Activated CD4-positive, alpha-beta T cell treated with anti-CD3 and anti-CD28 coated beads, Interleukin-10, Interleukin-2, amounts not matched to agents 100 ng/mL and 50 ng/mL, durations not matched to agents 16 hours and 8 hours (primary cell): Measurements from ENCODE around the gene UBQLNL.

Source experiments
- DNase-seq: peaks from one replicate; pipeline ENCODE4 v3.0.0-alpha.2; 2020

The UBQLNL gene, protein sequence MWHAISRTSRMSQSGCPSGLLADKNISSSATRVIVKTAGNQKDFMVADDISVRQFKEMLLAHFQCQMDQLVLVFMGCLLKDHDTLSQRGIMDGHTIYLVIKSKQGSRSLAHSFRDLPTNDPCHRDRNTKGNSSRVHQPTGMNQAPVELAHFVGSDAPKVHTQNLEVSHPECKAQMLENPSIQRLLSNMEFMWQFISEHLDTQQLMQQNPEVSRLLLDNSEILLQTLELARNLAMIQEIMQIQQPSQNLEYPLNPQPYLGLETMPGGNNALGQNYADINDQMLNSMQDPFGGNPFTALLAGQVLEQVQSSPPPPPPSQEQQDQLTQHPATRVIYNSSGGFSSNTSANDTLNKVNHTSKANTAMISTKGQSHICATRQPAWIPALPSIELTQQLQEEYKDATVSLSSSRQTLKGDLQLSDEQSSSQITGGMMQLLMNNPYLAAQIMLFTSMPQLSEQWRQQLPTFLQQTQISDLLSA

GRCh38 chr11:5516599-5516998 is at the start of gene UBQLNL:
TSS of gene UBQLNL (minus strand) at chr11:5516699. CDS start at chr11:5516441, 258 bp downstream.
- no peak for DNase-seq

DNA sequence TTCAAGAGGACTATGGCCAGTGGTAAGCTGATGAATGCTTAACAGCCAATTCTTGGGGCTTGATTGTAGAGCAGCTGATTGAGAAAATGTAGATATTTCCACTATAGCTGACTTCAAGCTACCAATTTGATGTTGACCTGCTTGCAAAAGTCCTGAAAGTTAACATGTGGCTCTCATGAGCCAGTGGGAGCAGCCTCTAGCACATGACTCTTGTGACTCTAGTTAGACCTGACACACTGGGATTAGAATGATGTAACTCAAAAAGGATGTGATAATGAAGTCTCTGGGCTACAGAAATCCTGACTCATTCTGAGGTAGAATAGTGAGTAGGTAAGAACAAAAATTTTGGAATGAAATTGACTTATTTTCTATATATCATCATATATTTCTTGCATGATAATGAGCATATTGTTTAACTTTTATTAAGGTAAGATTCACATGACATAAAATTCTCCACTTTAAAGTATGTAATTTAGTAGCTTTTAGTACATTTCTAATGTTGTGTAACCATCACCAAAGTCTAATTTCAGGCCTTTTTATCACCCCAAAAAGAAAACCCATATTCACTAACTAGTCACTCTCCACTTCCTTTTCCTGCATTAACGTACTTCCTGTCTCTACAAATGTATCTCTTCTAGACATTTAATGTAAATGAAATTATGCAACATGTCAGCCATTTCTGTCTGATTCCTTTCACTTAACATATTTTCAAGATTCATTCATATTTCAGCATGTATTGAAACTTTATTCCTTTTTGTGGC is 47.9 kb upstream of the UBQLNL start:
- DNase-seq, result no peak

DNA sequence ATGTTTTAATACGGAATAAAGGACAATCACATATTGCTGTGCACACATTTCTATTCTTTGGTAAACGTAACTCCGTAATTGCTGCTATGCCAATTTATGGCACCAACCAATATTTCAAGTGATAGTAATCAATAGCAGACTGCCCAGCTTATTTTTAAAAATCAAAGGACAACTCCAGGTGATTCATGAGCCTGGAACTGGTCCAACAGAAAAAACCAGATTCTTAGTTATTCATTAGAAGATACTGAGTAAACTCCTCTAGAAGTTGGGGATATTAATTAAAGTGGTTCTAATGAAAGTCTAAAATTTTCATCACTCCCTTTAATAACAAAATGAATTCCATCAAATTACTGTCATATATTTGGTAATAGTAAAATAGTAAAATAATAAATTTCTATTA is 41.3 kb upstream of the UBQLNL start:
- DNase-seq, result no peak

GRCh38 chr11:5556596-5557188 is 40.2 kb upstream of the UBQLNL start:
- DNase-seq, result no peak

GRCh38 chr11:5553343-5553742 is 36.8 kb upstream of the UBQLNL start:
- no peak for DNase-seq

- no peak for DNase-seq
Measured at GRCh38 chr11:5550440-5551095, 34.1 kb upstream of the UBQLNL start.

DNA sequence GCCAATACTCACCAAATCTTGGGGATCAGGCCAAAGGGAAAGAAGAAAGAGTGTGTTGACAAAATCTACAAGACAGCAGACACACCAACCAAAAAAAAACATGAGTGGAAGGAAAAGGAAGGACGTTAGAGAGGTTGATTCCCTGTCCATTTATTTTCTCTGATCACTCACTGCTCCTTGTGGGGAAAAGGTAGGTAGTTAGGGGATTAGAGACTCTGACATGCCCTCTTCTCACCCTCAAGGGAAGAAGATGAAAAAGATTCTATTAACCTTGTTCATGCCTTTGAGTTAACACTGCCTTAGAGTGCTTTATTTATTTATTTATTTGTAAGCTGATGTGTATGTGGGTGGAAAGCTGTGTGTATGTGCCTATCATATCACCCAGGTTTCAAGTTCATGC is 31.9 kb upstream of the UBQLNL start, which contains the start of gene OR52H1:
OR52H1 (minus strand) TSS at position 101 of the 400 bp plus-strand sequence. CDS start 3,035 bp downstream, outside the sequence.
- no peak for DNase-seq

DNA sequence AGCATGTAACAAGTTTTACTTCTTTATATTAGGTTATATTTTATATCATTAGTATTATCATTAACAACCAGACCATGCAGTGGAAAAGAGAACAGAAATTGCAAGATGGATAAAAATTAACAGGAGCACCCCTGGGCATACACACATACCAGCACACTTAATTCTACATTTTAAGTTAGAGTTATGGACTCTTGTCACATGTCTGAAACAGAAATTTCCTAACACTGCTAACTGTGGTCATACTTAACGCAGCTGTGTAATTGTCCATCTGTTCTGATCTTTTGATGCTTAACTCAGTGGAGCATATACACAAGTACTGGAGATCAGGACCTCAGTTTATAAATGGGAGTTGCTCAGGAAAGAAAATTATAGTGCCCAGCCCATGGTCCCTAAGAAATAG is 31.5 kb upstream of the UBQLNL start:
- DNase-seq, result no peak

DNA sequence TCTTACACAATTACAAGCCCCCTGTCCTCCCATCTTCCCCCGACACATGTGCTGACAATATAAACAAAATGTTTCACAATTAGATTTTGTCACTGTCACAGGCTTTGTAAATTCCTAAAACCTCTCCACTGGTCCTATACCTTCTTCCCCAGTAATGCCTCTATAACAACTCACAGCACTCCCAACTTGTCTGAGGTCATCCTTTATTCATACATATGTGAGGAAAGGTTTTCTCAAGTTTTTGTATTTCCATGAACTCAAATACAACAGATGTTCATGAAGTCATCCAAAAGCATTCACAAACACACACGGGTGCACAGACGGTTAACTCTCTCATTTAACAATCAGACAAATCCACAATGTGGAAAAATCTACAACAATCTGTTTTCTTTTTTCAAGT is 30.0 kb upstream of the UBQLNL start:
- DNase-seq, result no peak

DNA sequence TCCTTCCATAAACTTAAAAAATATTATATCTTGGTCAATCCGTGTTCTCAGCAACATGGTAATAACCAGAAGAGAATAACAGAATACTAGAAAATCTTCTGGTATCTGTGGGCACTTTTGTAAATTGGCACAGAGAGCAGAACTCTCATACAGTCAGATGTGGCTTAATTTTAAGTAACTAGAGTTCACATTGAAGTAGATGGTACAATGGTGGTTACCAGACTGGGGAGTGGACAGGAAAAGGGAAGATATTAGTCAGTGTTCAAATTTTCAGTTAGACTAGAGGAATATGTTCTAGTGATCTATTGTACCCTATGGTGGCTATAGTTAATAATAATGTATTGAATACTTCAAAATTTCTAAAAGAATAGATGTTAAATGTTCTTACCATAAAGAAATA is 24.9 kb upstream of the UBQLNL start:
- DNase-seq, result no peak

GRCh38 chr11:5536482-5536881 is 20.0 kb upstream of the UBQLNL start:
- DNase-seq, result no peak

- no peak for DNase-seq
Measured at GRCh38 chr11:5534046-5534445, 17.5 kb upstream of the UBQLNL start.

- no peak for DNase-seq
Measured at GRCh38 chr11:5531053-5531831, 14.7 kb upstream of the UBQLNL start.

DNA sequence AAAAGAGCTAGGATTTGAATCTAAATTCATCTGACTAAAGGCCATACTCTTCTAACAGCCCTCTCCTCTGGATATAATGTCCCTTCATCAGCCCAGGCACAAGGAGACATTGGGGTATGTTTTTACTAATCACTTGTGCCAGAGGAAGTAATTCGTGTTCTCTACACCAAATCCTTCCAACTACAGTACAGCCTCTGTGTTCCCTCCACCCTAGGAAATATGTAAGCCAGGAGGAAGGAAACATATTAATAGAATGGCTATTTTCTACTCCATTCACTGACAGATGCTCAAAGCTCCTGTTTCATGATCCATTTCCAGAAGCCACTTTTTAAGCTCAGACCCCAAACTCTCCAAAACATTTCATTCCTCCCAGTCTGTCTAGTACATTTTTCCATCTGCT is 12.0 kb upstream of the UBQLNL start:
- no peak for DNase-seq

DNA sequence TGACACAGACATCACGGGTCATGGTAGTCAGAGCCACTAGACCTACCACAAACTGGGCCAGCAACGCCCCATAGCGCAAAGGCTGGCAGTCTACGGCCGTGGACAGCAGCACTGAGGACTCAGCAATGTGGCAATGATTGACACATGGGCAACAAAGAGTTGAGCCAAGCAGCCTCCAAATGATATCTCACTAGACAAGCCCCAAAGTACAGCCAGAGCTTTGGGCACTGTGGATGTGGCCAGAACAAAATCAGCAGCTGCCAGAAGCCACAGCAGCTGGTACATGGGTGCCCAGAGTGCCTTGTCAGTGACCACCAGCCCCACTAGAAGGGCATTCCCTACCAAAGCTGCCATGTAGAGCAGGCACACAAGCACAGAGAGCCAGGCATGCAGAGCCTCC is 11.2 kb upstream of the UBQLNL start:
- DNase-seq, result no peak

- DNase-seq, result no peak
Measured at GRCh38 chr11:5524756-5525155, 8.3 kb upstream of the UBQLNL start.

GRCh38 chr11:5522308-5522707 is 5.8 kb upstream of the UBQLNL start:
- no peak for DNase-seq

DNA sequence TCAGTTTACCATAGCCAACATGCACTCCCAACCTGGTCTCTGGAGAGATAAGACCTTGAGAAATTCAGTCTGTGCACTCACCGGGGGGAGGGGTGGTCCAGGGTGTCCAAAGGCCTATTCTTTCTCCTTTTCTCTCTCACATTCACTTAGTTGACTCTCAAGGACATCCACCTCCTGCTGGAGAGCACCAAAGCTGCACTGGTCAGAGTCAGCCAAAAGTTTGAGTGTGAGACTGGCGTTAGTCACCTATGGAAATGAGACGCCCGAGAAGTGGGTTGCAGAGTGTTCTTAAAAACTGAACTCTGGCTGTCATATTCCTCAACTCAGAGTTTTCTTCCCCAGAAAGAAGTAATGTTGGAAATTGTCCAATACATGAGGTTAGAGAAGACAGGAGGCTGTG is 5.0 kb upstream of the UBQLNL start:
- no peak for DNase-seq

GRCh38 chr11:5514841-5515240 is 1.7 kb downstream of the UBQLNL start:
- no peak for DNase-seq

DNA sequence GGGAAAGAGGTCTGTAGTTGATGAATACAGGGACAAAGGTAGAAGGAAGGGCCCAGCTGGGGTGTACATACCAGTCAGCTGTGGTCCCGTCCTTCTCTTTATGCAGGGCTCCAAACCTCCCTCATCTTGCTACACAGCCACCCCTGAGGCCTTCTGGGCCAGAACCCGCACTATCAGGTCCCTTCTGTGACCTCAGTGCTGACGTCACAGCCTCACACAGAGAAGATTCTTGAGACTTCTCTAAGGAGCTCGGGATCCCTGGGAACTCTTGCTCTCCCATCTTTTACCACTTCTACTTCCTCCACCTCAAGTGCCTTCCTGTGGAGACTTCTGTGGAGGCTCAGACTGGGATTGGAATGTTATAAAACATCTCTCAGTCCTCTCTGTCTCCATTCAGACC is 6.7 kb downstream of the UBQLNL start, which contains the start of gene UBQLN3:
UBQLN3 (minus strand) TSS at position 155 of the 400 bp plus-strand sequence. CDS start 399 bp downstream, outside the sequence.
- no peak for DNase-seq

DNA sequence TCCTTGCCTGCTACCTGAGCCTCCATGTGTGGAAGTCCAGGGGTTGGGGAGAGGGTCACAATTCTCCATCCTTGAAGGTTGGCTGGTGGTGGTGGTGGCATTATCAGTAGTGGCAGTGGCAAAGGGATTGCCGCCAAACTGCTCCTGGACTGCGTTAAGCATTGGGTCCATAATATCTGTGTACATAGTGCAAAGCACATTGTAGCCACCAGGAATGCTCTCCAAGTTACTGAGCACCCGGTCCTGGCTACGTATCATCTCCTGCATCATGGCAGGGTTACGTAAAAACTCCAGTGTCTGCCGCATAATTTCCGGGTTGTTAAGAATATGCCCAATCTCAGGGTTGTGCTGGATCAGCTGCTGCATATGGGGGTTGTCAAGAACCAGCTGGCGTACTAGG is 7.9 kb downstream of the UBQLNL start:
- no peak for DNase-seq

GRCh38 chr11:5507933-5508305 is 8.6 kb downstream of the UBQLNL start:
- no peak for DNase-seq
